HEK293 (cell line): Measurements from ENCODE around the gene RAB8A.

Source experiments
- CTCF ChIA-PET: fragments of 350-600 bp; formaldehyde crosslinking; extraction: SDS; loops from one replicate; lab custom pipeline; 2021; ENCODE audit warnings: antibody characterized with exemption; lab: Yijun Ruan, JAX
- POLR2A ChIA-PET: fragments of 300-600 bp; formaldehyde crosslinking; extraction: SDS; loops from one replicate; lab custom pipeline; 2020; ENCODE audit warnings: antibody characterized with exemption, inconsistent platforms; lab: Yijun Ruan, JAX
- H3K27ac ChIP-seq: fragments of 200-500 bp; sonication (Bioruptor generic); 2 replicates; pipeline ENCODE4 v1.5.1; 2014; ENCODE audit warnings: low read depth, low read length, control low read depth, inconsistent platforms; ENCODE audit errors: extremely low read depth
- H3K36me3 ChIP-seq, 2 experiments: fragments of 200-500 bp in 1 of 2; sonication (Bioruptor generic) in 1 of 2; 1 replicate in 1 of 2; 2 replicates in 1 of 2; pipeline ENCODE4 v1.5.1; 2014 to 2017; ENCODE audit warnings: inconsistent platforms in 2 of 2, low read length in 2 of 2; ENCODE audit not compliant: control insufficient read depth in 2 of 2, insufficient read depth in 1 of 2
- H3K4me1 ChIP-seq: fragments of 200-500 bp; sonication (Bioruptor generic); 2 replicates; pipeline ENCODE4 v1.5.1; 2014; ENCODE audit warnings: mild to moderate bottlenecking, low read length, inconsistent platforms; ENCODE audit not compliant: control insufficient read depth, insufficient read depth
- H3K4me3 ChIP-seq: 2 replicates; pipeline ENCODE4 v1.5.1; 2011; ENCODE audit warnings: low read depth, mild to moderate bottlenecking, control low read depth, low read length, moderate library complexity
- H3K9me3 ChIP-seq: fragments of 200-500 bp; sonication (Bioruptor generic); 2 replicates; pipeline ENCODE4 v1.5.1; 2014; ENCODE audit warnings: low read depth, low read length, inconsistent platforms; ENCODE audit not compliant: control insufficient read depth, insufficient read depth
- BCL11B ChIP-seq: fragments of 450-650 bp; formaldehyde crosslinking; IDR thresholded peaks from 2 replicates; pipeline ENCODE4 v1.5.1; 2016; ENCODE audit warnings: low read depth, missing biosample characterization, missing genetic modification characterization
- KLF7 ChIP-seq: fragments of 450-650 bp; formaldehyde crosslinking; IDR thresholded peaks from 2 replicates; pipeline ENCODE4 v1.5.1; 2016; ENCODE audit warnings: missing biosample characterization, missing genetic modification characterization, borderline replicate concordance
- MEIS1 ChIP-seq: sonication (generic); formaldehyde crosslinking; IDR thresholded peaks from 2 replicates; pipeline ENCODE4 v1.8.1; 2022; ENCODE audit warnings: missing genetic modification reagents, mild to moderate bottlenecking, borderline replicate concordance
- MZF1 ChIP-seq: fragments of 450-650 bp; formaldehyde crosslinking; IDR thresholded peaks from 2 replicates; pipeline ENCODE4 v1.5.1; 2017; ENCODE audit warnings: missing biosample characterization, missing genetic modification characterization, borderline replicate concordance
- REPIN1 ChIP-seq: fragments of 450-650 bp; formaldehyde crosslinking; IDR thresholded peaks from 2 replicates; pipeline ENCODE4 v1.5.1; 2017; ENCODE audit warnings: missing biosample characterization, missing genetic modification characterization, low read depth
- SP7 ChIP-seq: fragments of 450-650 bp; formaldehyde crosslinking; IDR thresholded peaks from 2 replicates; pipeline ENCODE4 v1.5.1; 2016; ENCODE audit warnings: missing biosample characterization, missing genetic modification characterization
- TRIM28 ChIP-seq: IDR thresholded peaks from 2 replicates; pipeline ENCODE4 v1.6.1; 2011; ENCODE audit warnings: low read length, control low read depth, borderline replicate concordance
- YY1 ChIP-seq: fragments of 450-650 bp; formaldehyde crosslinking; IDR thresholded peaks from 2 replicates; pipeline ENCODE4 v1.5.1; 2018; ENCODE audit warnings: missing biosample characterization, missing genetic modification characterization
- ZNF121 ChIP-seq: fragments of 450-650 bp; formaldehyde crosslinking; IDR thresholded peaks from 2 replicates; pipeline ENCODE4 v1.5.1; 2016; ENCODE audit warnings: missing biosample characterization, missing genetic modification characterization
- ZNF155 ChIP-seq: fragments of 450-650 bp; formaldehyde crosslinking; IDR thresholded peaks from 2 replicates; pipeline ENCODE4 v1.5.1; 2016; ENCODE audit warnings: missing biosample characterization, missing genetic modification characterization
- ZNF362 ChIP-seq: fragments of 450-650 bp; formaldehyde crosslinking; IDR thresholded peaks from 2 replicates; pipeline ENCODE4 v1.5.1; 2016; ENCODE audit warnings: missing biosample characterization, missing genetic modification characterization
- ZNF366 ChIP-seq: fragments of 450-650 bp; formaldehyde crosslinking; conservative IDR thresholded peaks from 2 replicates; pipeline ENCODE4 v1.5.1; 2016; ENCODE audit warnings: missing biosample characterization, missing genetic modification characterization
- ZNF423 ChIP-seq: fragments of 450-650 bp; formaldehyde crosslinking; IDR thresholded peaks from 2 replicates; pipeline ENCODE4 v1.5.1; 2016; ENCODE audit warnings: missing biosample characterization, missing genetic modification characterization
- ZNF549 ChIP-seq: fragments of 450-650 bp; IDR thresholded peaks from 2 replicates; pipeline ENCODE4 v1.5.1; 2018; ENCODE audit warnings: missing biosample characterization, missing genetic modification characterization, mild to moderate bottlenecking, inconsistent platforms, moderate library complexity
- ZNF692 ChIP-seq: fragments of 450-650 bp; formaldehyde crosslinking; IDR thresholded peaks from 2 replicates; pipeline ENCODE4 v1.5.1; 2016; ENCODE audit warnings: missing biosample characterization, missing genetic modification characterization
- ZNF768 ChIP-seq: fragments of 450-650 bp; formaldehyde crosslinking; IDR thresholded peaks from 2 replicates; pipeline ENCODE4 v1.5.1; 2018; ENCODE audit warnings: missing biosample characterization, mild to moderate bottlenecking, missing genetic modification characterization

The RAB8A gene

GRCh38 chr19:16139752-16140151 is 28.1 kb downstream of the RAB8A start:
- Histone ChIP-seq H3K27ac (no peak overlapping the region), H3K4me1 (no peaks in the 10 kb centered on the region), H3K4me3 (no peak overlapping the region), H3K9me3 (no peaks in the 10 kb centered on the region)
- no peak for TF ChIP-seq MZF1 (tag by site-specific recombination)
- no peak for TF ChIP-seq ZNF692
- no peak for TF ChIP-seq MEIS1
- TF ChIP-seq TRIM28 = no peak
- TF ChIP-seq ZNF155 (tag by site-specific recombination) = no peak
- TF ChIP-seq ZNF366 = no peak
- TF ChIP-seq ZNF362 (tag by site-specific recombination) = no peak
- no peak for TF ChIP-seq SP7 (tag by site-specific recombination)
- TF ChIP-seq ZNF423 = no peak
- TF ChIP-seq BCL11B (tag by site-specific recombination) = no peak
- no peak for TF ChIP-seq REPIN1 (tag by site-specific recombination)
- no peak for TF ChIP-seq YY1 (tag by site-specific recombination)
- TF ChIP-seq ZNF121 = no peak
- no peak for TF ChIP-seq KLF7
- TF ChIP-seq, all 188 proteins: peak for 0
- POLR2A ChIA-PET = no interaction called here
- H3K36me3 ChIP-seq = no peaks in the 10 kb centered on the region
- CTCF ChIA-PET = no interaction called here

GRCh38 chr19:16141043-16141442 is 29.4 kb downstream of the RAB8A start:
- ChIA-PET POLR2A (no interaction called here), CTCF (no interaction called here)
- H3K27ac ChIP-seq = no peak overlapping the region
- no peaks in the 10 kb centered on the region for H3K36me3 ChIP-seq
- H3K4me1 ChIP-seq = no peaks in the 10 kb centered on the region
- TF ChIP-seq ZNF549 (tag by site-specific recombination) = no peak
- TF ChIP-seq ZNF768 (tag by site-specific recombination) = peak; percentile 93; the same call in 1 of the 2 replicates
- no peaks in the 10 kb centered on the region for H3K9me3 ChIP-seq
- H3K4me3 ChIP-seq = no peak overlapping the region

GRCh38 chr19:16142032-16142580 is 30.4 kb downstream of the RAB8A start:
- CTCF ChIA-PET = no interaction called here
- POLR2A ChIA-PET = no interaction called here
- no peaks in the 10 kb centered on the region for H3K4me1 ChIP-seq

More at GRCh38 chr19:16142032-16142580, 30.4 kb downstream of the RAB8A start:
- Histone ChIP-seq H3K27ac (no peak overlapping the region), H3K4me3 (no peak overlapping the region), H3K36me3 (no peaks in the 10 kb centered on the region), H3K9me3 (no peaks in the 10 kb centered on the region)
- TF ChIP-seq ZNF423 (no peak), ZNF121 (peak; percentile 42; the same call in 1 of the 2 replicates)
